B cell (primary cell): ENCODE results near the gene HOMER2.

Experiments
- EZH2 ChIP-seq: IDR thresholded peaks from 2 replicates; pipeline ENCODE4 v1.6.1; 2012; ENCODE audit warnings: borderline replicate concordance, low read depth, mild to moderate bottlenecking, moderate library complexity, low read length; ENCODE audit not compliant: insufficient read depth, poor library complexity, severe bottlenecking
- TF ChIP-seq, protein P1 (sequence below): fragments of 200-600 bp; IDR thresholded peaks from one replicate; pipeline ENCODE4 v1.8.0; 2022; ENCODE audit warnings: antibody characterized with exemption, mild to moderate bottlenecking

DNA sequence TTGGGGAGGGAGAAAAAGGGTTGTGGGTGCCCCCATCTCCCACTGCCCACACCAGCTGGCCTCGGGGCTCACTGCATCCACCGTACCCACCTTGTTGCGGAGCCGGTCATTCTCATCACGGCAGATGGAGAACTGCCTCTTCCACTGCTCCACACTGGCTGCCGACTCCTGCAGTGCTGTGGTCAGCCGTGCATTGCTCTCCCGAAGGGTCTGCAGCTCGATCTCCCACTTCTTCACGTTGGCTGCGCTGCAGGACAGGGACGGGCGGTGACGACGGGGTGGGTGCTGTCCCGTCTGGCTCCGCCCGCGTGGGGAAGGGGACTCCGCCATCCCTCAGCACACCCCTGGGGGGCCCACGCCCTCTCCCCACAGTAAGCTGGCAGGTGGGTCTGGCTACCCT, 98.0 kb downstream of the HOMER2 start:
- TF ChIP-seq, protein P1, sequence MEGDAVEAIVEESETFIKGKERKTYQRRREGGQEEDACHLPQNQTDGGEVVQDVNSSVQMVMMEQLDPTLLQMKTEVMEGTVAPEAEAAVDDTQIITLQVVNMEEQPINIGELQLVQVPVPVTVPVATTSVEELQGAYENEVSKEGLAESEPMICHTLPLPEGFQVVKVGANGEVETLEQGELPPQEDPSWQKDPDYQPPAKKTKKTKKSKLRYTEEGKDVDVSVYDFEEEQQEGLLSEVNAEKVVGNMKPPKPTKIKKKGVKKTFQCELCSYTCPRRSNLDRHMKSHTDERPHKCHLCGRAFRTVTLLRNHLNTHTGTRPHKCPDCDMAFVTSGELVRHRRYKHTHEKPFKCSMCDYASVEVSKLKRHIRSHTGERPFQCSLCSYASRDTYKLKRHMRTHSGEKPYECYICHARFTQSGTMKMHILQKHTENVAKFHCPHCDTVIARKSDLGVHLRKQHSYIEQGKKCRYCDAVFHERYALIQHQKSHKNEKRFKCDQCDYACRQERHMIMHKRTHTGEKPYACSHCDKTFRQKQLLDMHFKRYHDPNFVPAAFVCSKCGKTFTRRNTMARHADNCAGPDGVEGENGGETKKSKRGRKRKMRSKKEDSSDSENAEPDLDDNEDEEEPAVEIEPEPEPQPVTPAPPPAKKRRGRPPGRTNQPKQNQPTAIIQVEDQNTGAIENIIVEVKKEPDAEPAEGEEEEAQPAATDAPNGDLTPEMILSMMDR: no peak
- TF ChIP-seq EZH2: no peak
